HEK293T (cell line): ENCODE results near the gene PIK3R1.

ENCODE experiments used
- CTCF ChIA-PET: fragments of 350-600 bp; formaldehyde crosslinking; extraction: SDS; loops from one replicate; lab custom pipeline; 2021; ENCODE audit warnings: antibody characterized with exemption, inconsistent platforms; lab: Yijun Ruan, JAX
- POLR2A ChIA-PET: fragments of 350-600 bp; formaldehyde crosslinking; extraction: SDS; loops from one replicate; lab custom pipeline; 2020; ENCODE audit warnings: antibody characterized with exemption, inconsistent platforms; lab: Yijun Ruan, JAX
- DNase-seq: peaks from one replicate; pipeline ENCODE4 v3.0.0; 2012; ENCODE audit warnings: mixed read lengths; ENCODE audit errors: extremely low spot score
- ARNT ChIP-seq: fragments of 450-650 bp; IDR thresholded peaks from 2 replicates; pipeline ENCODE4 v1.6.1; 2017; ENCODE audit warnings: mild to moderate bottlenecking
- BHLHE40 ChIP-seq: fragments of 450-650 bp; IDR thresholded peaks from 2 replicates; pipeline ENCODE4 v1.6.1; 2016; ENCODE audit warnings: mild to moderate bottlenecking, moderate library complexity, borderline replicate concordance
- CTBP1 ChIP-seq: fragments of 450-650 bp; IDR thresholded peaks from 2 replicates; pipeline ENCODE4 v1.6.1; 2016; ENCODE audit warnings: borderline replicate concordance
- ELF4 ChIP-seq: fragments of 450-650 bp; IDR thresholded peaks from 2 replicates; pipeline ENCODE4 v1.6.1; 2017; ENCODE audit warnings: antibody characterized with exemption
- FOXA1 ChIP-seq: fragments of 450-650 bp; IDR thresholded peaks from 2 replicates; pipeline ENCODE4 v1.6.1; 2016; ENCODE audit warnings: mild to moderate bottlenecking
- FOXK2 ChIP-seq: fragments of 450-650 bp; IDR thresholded peaks from 2 replicates; pipeline ENCODE4 v1.6.1; 2016; ENCODE audit warnings: mild to moderate bottlenecking
- FOXM1 ChIP-seq: fragments of 450-650 bp; IDR thresholded peaks from 2 replicates; pipeline ENCODE4 v1.6.1; 2017; ENCODE audit warnings: mild to moderate bottlenecking, borderline replicate concordance
- HDGF ChIP-seq: fragments of 450-650 bp; IDR thresholded peaks from 2 replicates; pipeline ENCODE4 v1.6.1; 2017; ENCODE audit warnings: antibody characterized with exemption, borderline replicate concordance
- L3MBTL2 ChIP-seq: fragments of 450-650 bp; conservative IDR thresholded peaks from 2 replicates; pipeline ENCODE4 v1.6.1; 2016; ENCODE audit warnings: mild to moderate bottlenecking
- LEF1 ChIP-seq: fragments of 450-650 bp; IDR thresholded peaks from 2 replicates; pipeline ENCODE4 v1.6.1; 2017; ENCODE audit warnings: mild to moderate bottlenecking, borderline replicate concordance
- NFRKB ChIP-seq: fragments of 450-650 bp; IDR thresholded peaks from 2 replicates; pipeline ENCODE4 v1.6.1; 2016; ENCODE audit warnings: mild to moderate bottlenecking, moderate library complexity
- PKNOX1 ChIP-seq: fragments of 450-650 bp; IDR thresholded peaks from 2 replicates; pipeline ENCODE4 v1.6.1; 2016
- SP1 ChIP-seq: fragments of 450-650 bp; IDR thresholded peaks from 2 replicates; pipeline ENCODE4 v1.6.1; 2017
- SUZ12 ChIP-seq: fragments of 450-650 bp; IDR thresholded peaks from 2 replicates; pipeline ENCODE4 v1.6.1; 2016; ENCODE audit warnings: mild to moderate bottlenecking
- TARDBP ChIP-seq: fragments of 450-650 bp; IDR thresholded peaks from 2 replicates; pipeline ENCODE4 v1.6.1; 2016
- ZNF384 ChIP-seq: fragments of 450-650 bp; IDR thresholded peaks from 2 replicates; pipeline ENCODE4 v1.6.1; 2016

The PIK3R1 gene

GRCh38 chr5:68181039-68181599 lies 34.4 kb upstream of the PIK3R1 start:
- no peak for TF ChIP-seq HDGF
- TF ChIP-seq ARNT = no peak
- no peak for TF ChIP-seq CTBP1
- TF ChIP-seq SUZ12 = no peak
- no peak for TF ChIP-seq BHLHE40
- no peak for TF ChIP-seq TARDBP
- TF ChIP-seq PKNOX1 = no peak
- no peak for TF ChIP-seq LEF1
- TF ChIP-seq SP1 = no peak
- no peak for TF ChIP-seq NFRKB
- TF ChIP-seq L3MBTL2 = no peak
- no peak for TF ChIP-seq ZNF384
- TF ChIP-seq FOXM1 = no peak
- TF ChIP-seq ELF4 = no peak
- TF ChIP-seq FOXK2 = no peak
- TF ChIP-seq FOXA1 = no peak
- POLR2A ChIA-PET = no interaction called here
- no peak for DNase-seq
- CTCF ChIA-PET = no interaction called here

GRCh38 chr5:68182094-68182493 lies 33.5 kb upstream of the PIK3R1 start:
- no peak for TF ChIP-seq LEF1
- no peak for TF ChIP-seq FOXM1
- TF ChIP-seq L3MBTL2 = no peak
- TF ChIP-seq NFRKB = no peak
- TF ChIP-seq SP1 = no peak
- TF ChIP-seq ZNF384 = no peak
- TF ChIP-seq CTBP1 = no peak
- TF ChIP-seq TARDBP = no peak
- no peak for TF ChIP-seq ELF4
- TF ChIP-seq PKNOX1 = no peak
- TF ChIP-seq ARNT = no peak
- no peak for TF ChIP-seq FOXA1
- no peak for TF ChIP-seq HDGF
- TF ChIP-seq BHLHE40 = no peak
- no peak for TF ChIP-seq SUZ12
- no peak for TF ChIP-seq FOXK2
- no peak for DNase-seq
- ChIA-PET CTCF (no interaction called here), POLR2A (no interaction called here)

DNA sequence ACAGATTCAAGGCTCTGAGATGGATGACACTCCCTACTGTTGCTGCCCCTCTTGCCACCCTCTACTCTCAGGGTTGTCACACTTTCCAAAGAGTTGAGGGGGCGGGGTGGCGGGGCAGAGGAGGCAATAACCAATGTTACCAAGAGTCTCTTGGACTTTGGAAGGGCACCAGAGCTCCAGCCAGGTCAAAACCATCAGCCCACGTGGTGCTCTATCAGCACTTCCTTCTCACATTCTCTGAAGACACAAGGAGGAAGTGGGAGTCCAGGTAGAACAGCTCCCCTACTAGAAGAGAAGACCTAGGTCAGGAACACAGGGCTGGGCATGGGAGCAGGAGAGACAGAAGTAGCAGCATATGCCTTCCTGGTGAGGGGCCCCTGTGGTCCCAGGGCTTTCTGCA lies 33.0 kb upstream of the PIK3R1 start:
- no peak for DNase-seq
- POLR2A ChIA-PET = no interaction called here
- CTCF ChIA-PET = no interaction called here
- no peak for TF ChIP-seq CTBP1
- no peak for TF ChIP-seq ELF4
- no peak for TF ChIP-seq TARDBP
- no peak for TF ChIP-seq ARNT
- TF ChIP-seq L3MBTL2 = no peak
- no peak for TF ChIP-seq FOXA1
- TF ChIP-seq FOXK2 = no peak
- no peak for TF ChIP-seq HDGF
- no peak for TF ChIP-seq FOXM1
- no peak for TF ChIP-seq NFRKB
- TF ChIP-seq SUZ12 = no peak

DNA sequence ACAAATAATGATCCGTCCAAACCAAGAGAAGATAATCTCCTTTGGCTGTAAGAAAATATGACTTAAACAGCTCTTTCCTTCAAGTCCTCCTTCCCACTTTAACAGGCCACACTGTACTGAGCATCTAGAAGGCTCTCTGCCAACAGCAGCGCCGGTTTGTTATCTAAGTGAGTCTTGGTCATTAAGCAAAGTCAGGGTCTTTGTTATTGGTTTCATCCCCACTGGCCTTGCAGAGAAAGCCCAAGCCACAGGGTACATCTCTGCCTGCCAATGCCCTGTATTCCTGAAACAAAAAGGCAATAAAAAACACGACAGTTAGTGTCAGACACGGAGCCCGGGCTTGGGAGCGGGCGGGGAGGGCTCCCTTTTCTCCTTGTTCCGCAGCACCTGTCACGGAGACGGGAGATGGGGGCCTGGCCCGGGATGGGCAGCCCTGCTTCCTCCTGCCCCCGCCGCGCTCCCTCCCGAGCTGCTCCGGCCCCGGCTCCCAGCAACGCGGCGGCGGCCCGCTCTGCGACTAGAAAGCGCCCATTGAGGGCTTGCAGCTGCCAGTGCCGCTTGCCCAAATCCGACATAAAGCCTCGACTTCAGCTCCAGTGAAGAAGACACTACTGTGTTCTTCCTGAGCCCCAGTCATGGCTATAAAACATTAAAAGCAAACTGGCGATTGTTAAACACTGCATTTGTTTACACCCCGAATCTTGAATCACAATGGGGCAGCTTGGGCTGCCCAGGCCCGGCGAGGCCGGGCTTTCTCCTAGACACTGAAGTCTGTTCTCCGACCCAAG lies 28.1 kb upstream of the PIK3R1 start:
- no peak for DNase-seq
- ChIA-PET CTCF (no interaction called here), POLR2A (no interaction called here)
- no peak for TF ChIP-seq ZNF384
- no peak for TF ChIP-seq FOXK2
- no peak for TF ChIP-seq NFRKB
- TF ChIP-seq SP1 = no peak
- no peak for TF ChIP-seq CTBP1
- TF ChIP-seq HDGF = no peak

DNA sequence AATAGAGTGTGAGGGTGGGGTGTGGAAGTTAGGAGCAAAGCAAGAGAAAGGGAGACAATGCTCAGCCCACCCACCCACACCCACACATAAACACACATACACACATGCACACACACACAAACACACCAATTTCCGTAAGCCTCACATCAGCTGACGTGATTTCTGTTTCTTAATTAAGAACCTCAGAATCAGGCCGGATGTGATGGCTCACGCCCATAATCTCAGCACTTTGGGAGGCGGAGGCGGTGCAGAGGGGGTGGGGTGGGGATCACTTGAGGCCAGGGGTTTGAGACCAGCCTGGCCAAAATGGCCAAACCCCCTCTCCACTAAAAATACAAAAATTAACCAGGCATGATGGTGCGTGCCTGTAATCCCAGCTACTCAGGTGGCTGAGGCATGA lies 26.4 kb upstream of the PIK3R1 start:
- CTCF ChIA-PET = no interaction called here
- POLR2A ChIA-PET = interaction anchor here (1.8 kb wide), 1 partner anchor 27 kb away, joined by 5 read pairs; the partner anchor contains the start of gene PIK3R1
- DNase-seq = no peak
- TF ChIP-seq TARDBP (no peak), PKNOX1 (no peak), ZNF384 (no peak), FOXA1 (no peak), FOXM1 (no peak), LEF1 (no peak), FOXK2 (no peak), HDGF (no peak), ARNT (no peak), CTBP1 (no peak), NFRKB (no peak), BHLHE40 (no peak), SUZ12 (no peak), SP1 (no peak), ELF4 (no peak), L3MBTL2 (no peak)

GRCh38 chr5:68189613-68190012 lies 25.9 kb upstream of the PIK3R1 start:
- CTCF ChIA-PET = no interaction called here
- TF ChIP-seq FOXM1 (no peak), LEF1 (no peak)

More at GRCh38 chr5:68189613-68190012, 25.9 kb upstream of the PIK3R1 start:
- POLR2A ChIA-PET = interaction anchor here (1.8 kb wide), 1 partner anchor 26 kb away, joined by 5 read pairs; the partner anchor contains the start of gene PIK3R1
- DNase-seq = no peak
